Measurements from ENCODE around the gene RTKN2. TPM values are rescaled to one million over a fixed set of nuclear protein-coding genes. Genes with fewer than 3 reads are reported as not detected.

Gene RTKN2
- total and polyA plus RNA-seq, 2 donors (not counting 1 experiment from before 2014, with no cell fraction given) = 0.07 to 0.22 TPM

DNA sequence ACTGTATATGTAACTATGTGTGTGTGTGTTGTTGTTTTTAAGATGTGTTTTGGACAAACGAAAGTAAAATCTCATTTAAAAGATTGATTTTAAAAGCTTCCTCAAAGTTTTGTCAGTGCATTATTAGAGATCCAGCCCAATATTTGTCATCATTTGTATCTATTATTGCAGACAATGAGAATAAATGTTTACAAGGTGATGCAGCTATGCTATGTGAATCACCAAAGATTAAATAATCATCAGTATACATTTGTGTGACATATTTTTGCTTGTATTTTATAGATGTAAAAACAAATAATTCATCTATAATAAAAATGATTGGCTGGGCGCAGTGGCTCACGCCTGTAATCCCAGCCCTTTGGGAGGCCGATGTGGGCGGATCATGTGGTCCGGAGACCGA is 35.3 kb upstream of the RTKN2 start:
- Mint-ChIP-seq H3K27ac (no peak overlapping the region), H3K27me3 (peaks cover 16% of the 10 kb centered on the region), H3K9me3 (ENCODE audit: insufficient read depth) (peaks cover 6% of the 10 kb centered on the region), H3K4me3 (no peak overlapping the region), H3K4me1 (peaks cover 19% of the 10 kb centered on the region)
- Histone ChIP-seq H3K4me2 (replicated peaks; ENCODE audit: low read depth, low read length, poor library complexity, severe bottlenecking) (no peak overlapping the region), H2AFZ (ENCODE audit: insufficient read depth, low read depth, low read length, poor library complexity, severe bottlenecking) (no peak overlapping the region), H3K9me3 (ENCODE audit: control extremely low read depth in 1 of 3, control insufficient read depth in 2 of 3, insufficient read depth in 1 of 3, low read length in 2 of 3) (peaks cover 2 to 11% (median 10%) of the 10 kb centered on the region in 3 donors), H4K20me1 (ENCODE audit: control insufficient read depth, insufficient read depth, low read length, poor library complexity, severe bottlenecking) (no peaks in the 10 kb centered on the region), H3K36me3 (replicated peaks in 1 of 2; ENCODE audit: control extremely low read depth in 1 of 2, control insufficient read depth in 1 of 2, extremely low read depth in 1 of 2, insufficient read depth in 2 of 2, low read length in 1 of 2) (no peaks in the 10 kb centered on the region), H3K27me3 (replicated peaks in 1 of 4; ENCODE audit: control extremely low read depth in 1 of 4, control insufficient read depth in 3 of 4, insufficient read depth in 4 of 4, low read length in 3 of 4) (no peaks in the 10 kb centered on the region), H3K79me2 (ENCODE audit: control insufficient read depth, insufficient read depth, low read length) (no peaks in the 10 kb centered on the region), H3K9ac (ENCODE audit: low read length) (no peak overlapping the region), H3K4me3 (ENCODE audit: control extremely low read depth in 1 of 5, extremely low read depth in 1 of 5, insufficient read depth in 1 of 5, low read depth in 2 of 5, low read length in 4 of 5) (no peak overlapping the region), H3K4me1 (ENCODE audit: control insufficient read depth in 2 of 2, insufficient read depth in 2 of 2, low read length in 2 of 2) (peaks cover 0 to 18% of the 10 kb centered on the region in 2 donors), H3K27ac (ENCODE audit: low read length in 2 of 2) (no peak overlapping the region)
- TF ChIP-seq, protein P1, sequence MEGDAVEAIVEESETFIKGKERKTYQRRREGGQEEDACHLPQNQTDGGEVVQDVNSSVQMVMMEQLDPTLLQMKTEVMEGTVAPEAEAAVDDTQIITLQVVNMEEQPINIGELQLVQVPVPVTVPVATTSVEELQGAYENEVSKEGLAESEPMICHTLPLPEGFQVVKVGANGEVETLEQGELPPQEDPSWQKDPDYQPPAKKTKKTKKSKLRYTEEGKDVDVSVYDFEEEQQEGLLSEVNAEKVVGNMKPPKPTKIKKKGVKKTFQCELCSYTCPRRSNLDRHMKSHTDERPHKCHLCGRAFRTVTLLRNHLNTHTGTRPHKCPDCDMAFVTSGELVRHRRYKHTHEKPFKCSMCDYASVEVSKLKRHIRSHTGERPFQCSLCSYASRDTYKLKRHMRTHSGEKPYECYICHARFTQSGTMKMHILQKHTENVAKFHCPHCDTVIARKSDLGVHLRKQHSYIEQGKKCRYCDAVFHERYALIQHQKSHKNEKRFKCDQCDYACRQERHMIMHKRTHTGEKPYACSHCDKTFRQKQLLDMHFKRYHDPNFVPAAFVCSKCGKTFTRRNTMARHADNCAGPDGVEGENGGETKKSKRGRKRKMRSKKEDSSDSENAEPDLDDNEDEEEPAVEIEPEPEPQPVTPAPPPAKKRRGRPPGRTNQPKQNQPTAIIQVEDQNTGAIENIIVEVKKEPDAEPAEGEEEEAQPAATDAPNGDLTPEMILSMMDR (IDR thresholded peaks at IDR 0.05) = no peak
- TF ChIP-seq EZH2 (IDR thresholded peaks at IDR 0.05; ENCODE audit: borderline replicate concordance, insufficient read depth, low read depth, low read length, poor library complexity, severe bottlenecking) = no peak
- ATAC-seq (ENCODE audit: low read depth) (no peak), DNase-seq (no peak)
- CTCF ChIA-PET = no interaction called here
- intact Hi-C loops (cut with micrococcal nuclease) = no loop called here
- POLR2A ChIA-PET = no interaction called here
- WGBS (ENCODE audit: insufficient coverage) = 100% methylated on average over 4 of the region's 7 CpGs

DNA sequence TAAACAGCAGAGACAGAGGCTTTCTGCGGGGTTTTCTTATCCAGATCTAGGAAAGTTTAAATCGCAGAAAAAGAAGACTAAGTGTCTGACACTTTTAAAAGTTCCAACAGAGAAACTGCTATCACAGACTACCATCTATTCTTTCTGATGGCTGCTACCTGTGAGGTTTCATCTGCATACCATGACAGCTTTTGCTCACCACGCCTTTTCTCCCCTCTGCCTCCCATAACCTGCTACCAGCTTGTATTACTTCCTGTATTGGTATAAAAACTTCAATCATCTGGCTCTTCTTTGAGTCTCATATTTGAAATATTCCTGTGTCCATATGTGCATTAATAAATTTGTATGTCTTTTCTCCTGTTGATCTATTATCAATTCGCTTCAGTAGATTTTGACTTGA is 34.1 kb upstream of the RTKN2 start:
- no peak overlapping the region for H2AFZ ChIP-seq (ENCODE audit: insufficient read depth, low read depth, low read length, poor library complexity, severe bottlenecking)
- H3K4me2 ChIP-seq (replicated peaks; ENCODE audit: low read depth, low read length, poor library complexity, severe bottlenecking) = no peak overlapping the region
- H3K36me3 ChIP-seq (replicated peaks in 1 of 2; ENCODE audit: control extremely low read depth in 1 of 2, control insufficient read depth in 1 of 2, extremely low read depth in 1 of 2, insufficient read depth in 2 of 2, low read length in 1 of 2) = no peaks in the 10 kb centered on the region
- H3K27me3 Mint-ChIP-seq = peaks cover 17% of the 10 kb centered on the region
- no peaks in the 10 kb centered on the region for H4K20me1 ChIP-seq (ENCODE audit: control insufficient read depth, insufficient read depth, low read length, poor library complexity, severe bottlenecking)
- intact Hi-C loops (cut with micrococcal nuclease) = no loop called here
- ChIA-PET POLR2A (no interaction called here), CTCF (no interaction called here)
- H3K9me3 ChIP-seq (ENCODE audit: control extremely low read depth in 1 of 3, control insufficient read depth in 2 of 3, insufficient read depth in 1 of 3, low read length in 2 of 3) = peaks cover 2 to 11% (median 10%) of the 10 kb centered on the region in 3 donors
- no peak overlapping the region for H3K27ac Mint-ChIP-seq
- WGBS (ENCODE audit: insufficient coverage) = 100% methylated on average over 2 of the region's 4 CpGs
- H3K79me2 ChIP-seq (ENCODE audit: control insufficient read depth, insufficient read depth, low read length) = no peaks in the 10 kb centered on the region
- DNase-seq = no peak
- H3K9ac ChIP-seq (ENCODE audit: low read length) = no peak overlapping the region
- H3K27ac ChIP-seq (ENCODE audit: low read length in 2 of 2) = no peak overlapping the region
- H3K4me1 ChIP-seq (ENCODE audit: control insufficient read depth in 2 of 2, insufficient read depth in 2 of 2, low read length in 2 of 2) = peaks cover 0 to 18% of the 10 kb centered on the region in 2 donors
- H3K4me1 Mint-ChIP-seq = peaks cover 19% of the 10 kb centered on the region
- H3K4me3 ChIP-seq (ENCODE audit: control extremely low read depth in 1 of 5, extremely low read depth in 1 of 5, insufficient read depth in 1 of 5, low read depth in 2 of 5, low read length in 4 of 5) = no peak overlapping the region
- ATAC-seq (ENCODE audit: low read depth) = no peak
- peaks cover 0 to 3% (median 0%) of the 10 kb centered on the region in 4 experiments for H3K27me3 ChIP-seq (replicated peaks in 1 of 4; ENCODE audit: control extremely low read depth in 1 of 4, control insufficient read depth in 3 of 4, insufficient read depth in 4 of 4, low read length in 3 of 4)
- H3K4me3 Mint-ChIP-seq = no peak overlapping the region
- TF ChIP-seq, protein P1 (IDR thresholded peaks at IDR 0.05) = no peak
- no peak for TF ChIP-seq EZH2 (IDR thresholded peaks at IDR 0.05; ENCODE audit: borderline replicate concordance, insufficient read depth, low read depth, low read length, poor library complexity, severe bottlenecking)
- H3K9me3 Mint-ChIP-seq (ENCODE audit: insufficient read depth) = peaks cover 6% of the 10 kb centered on the region
